Breast epithelium (tissue), 3 donors: ENCODE data around the gene NR5A1.

Experiments used
- POLR2A ChIP-seq: fragments of 450-650 bp; IDR thresholded peaks from one replicate; pipeline ENCODE4 v1.6.1; 2016; ENCODE audit warnings: antibody characterized with exemption, mild to moderate bottlenecking, moderate library complexity
- TF ChIP-seq, protein P1 (sequence below), 3 donors: fragments of 450-650 bp; IDR thresholded peaks; one replicate each; pipeline ENCODE4 v1.5.1; 2016 to 2017; ENCODE audit warnings: antibody characterized with exemption in 3 of 3, mild to moderate bottlenecking in 3 of 3, moderate library complexity in 3 of 3

DNA sequence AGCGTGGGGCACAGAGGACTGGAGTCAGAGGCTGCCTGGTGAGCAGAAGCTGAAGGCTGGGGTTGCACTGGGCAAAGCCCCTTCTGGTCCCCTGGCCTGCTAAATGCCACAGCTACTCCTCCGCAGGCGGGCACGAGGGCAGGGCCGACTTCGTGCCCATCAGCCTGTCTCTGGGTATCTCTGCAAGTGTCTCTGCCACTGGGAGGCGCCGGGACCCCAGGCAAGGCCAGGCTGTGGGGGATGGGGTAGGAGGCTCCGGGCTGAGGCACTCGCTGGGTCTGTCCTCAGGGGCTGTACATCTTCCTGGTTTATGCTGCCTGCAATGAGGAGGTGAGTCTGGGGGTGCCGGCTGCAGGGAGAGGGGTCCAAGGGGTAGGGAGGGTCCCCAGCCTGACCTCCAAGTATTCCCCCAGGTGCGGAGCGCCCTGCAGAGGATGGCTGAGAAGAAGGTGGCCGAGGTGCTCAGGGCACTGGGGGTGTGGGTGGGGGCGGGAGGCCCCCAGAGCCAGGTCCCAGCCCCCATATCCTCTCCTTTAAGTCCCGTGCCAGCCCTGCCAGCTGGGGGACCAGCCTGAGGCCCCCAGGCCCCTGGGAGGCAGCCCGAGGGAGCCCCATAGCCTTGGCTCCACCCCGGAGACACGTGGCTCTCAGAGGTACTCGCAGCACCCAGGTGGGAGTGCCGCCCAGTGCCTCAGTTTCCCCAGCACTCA lies 31.9 kb downstream of the NR5A1 start:
- TF ChIP-seq, protein P1, sequence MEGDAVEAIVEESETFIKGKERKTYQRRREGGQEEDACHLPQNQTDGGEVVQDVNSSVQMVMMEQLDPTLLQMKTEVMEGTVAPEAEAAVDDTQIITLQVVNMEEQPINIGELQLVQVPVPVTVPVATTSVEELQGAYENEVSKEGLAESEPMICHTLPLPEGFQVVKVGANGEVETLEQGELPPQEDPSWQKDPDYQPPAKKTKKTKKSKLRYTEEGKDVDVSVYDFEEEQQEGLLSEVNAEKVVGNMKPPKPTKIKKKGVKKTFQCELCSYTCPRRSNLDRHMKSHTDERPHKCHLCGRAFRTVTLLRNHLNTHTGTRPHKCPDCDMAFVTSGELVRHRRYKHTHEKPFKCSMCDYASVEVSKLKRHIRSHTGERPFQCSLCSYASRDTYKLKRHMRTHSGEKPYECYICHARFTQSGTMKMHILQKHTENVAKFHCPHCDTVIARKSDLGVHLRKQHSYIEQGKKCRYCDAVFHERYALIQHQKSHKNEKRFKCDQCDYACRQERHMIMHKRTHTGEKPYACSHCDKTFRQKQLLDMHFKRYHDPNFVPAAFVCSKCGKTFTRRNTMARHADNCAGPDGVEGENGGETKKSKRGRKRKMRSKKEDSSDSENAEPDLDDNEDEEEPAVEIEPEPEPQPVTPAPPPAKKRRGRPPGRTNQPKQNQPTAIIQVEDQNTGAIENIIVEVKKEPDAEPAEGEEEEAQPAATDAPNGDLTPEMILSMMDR (IDR thresholded peaks at IDR 0.05), result no peak
- no peak for TF ChIP-seq POLR2A
